Activated CD8-positive, alpha-beta memory T cell treated with anti-CD3 and anti-CD28 coated beads for 36 hours (primary cell): ENCODE data around the gene CHID1. TPM values are rescaled to one million over a fixed set of nuclear protein-coding genes. Genes with fewer than 3 reads are reported as not detected.

Experiments
- CTCF ChIA-PET: fragments of 350-600 bp; sonication (Branson Sonifier 250); formaldehyde crosslinking; loops from one replicate; lab custom pipeline; 2021; ENCODE audit warnings: antibody characterized with exemption; lab: Charles Lee
- POLR2A ChIA-PET: fragments of 350-600 bp; sonication (Branson Sonifier 250); formaldehyde crosslinking; loops from one replicate; lab custom pipeline; 2021; ENCODE audit warnings: antibody characterized with exemption; lab: Charles Lee
- total RNA-seq, 2 experiments: library from RNA; stranded (reverse); gene quantifications; one replicate each; pipeline ENCODE4 v1.2.3, GENCODE V29; 2021

The CHID1 gene
- total RNA-seq, 2 experiments from 2014 or later = 96.5 to 99.0 TPM

DNA sequence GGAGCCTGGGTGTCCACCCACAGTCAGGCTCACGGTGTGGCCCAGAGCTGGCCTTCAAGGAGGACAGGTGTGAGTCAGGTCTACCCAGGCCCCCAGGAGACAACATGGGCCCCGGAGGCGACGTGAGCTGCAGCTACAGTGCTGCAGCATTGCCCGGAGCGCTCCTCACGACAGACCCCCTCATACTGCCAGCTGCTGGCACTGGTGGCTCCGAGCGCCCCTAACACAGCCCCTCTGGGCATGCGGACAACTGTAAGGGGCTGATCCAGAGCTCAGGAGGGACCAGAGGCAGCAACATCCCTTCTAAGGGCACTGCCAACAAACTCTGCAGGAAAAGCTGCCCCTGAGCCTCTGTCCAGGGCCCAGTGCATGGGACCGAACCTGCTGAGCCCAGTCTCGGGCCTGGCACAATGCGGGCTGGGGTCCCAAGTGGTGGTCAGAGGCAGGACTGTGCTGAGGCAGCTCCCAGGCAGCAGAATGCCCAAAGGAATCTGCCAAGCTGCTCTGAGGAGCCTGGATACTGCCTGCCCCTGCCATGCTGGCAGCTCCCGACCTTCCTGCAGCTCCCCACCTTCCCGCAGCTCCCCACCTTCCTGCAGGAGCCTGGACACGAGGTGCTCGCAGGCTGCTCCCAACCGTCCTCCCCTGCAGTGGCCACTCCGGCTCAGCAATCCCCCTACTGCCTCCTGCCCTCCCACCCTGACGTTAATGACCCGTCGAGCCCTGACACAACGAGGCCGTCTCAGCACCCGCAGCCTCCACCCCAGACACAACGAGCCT is 15.1 kb downstream of the CHID1 start:
- ChIA-PET POLR2A (no interaction called here), CTCF (no interaction called here)

- ChIA-PET CTCF (no interaction called here), POLR2A (no interaction called here)
Observed at GRCh38 chr11:894575-895201, 15.9 kb downstream of the CHID1 start.

DNA sequence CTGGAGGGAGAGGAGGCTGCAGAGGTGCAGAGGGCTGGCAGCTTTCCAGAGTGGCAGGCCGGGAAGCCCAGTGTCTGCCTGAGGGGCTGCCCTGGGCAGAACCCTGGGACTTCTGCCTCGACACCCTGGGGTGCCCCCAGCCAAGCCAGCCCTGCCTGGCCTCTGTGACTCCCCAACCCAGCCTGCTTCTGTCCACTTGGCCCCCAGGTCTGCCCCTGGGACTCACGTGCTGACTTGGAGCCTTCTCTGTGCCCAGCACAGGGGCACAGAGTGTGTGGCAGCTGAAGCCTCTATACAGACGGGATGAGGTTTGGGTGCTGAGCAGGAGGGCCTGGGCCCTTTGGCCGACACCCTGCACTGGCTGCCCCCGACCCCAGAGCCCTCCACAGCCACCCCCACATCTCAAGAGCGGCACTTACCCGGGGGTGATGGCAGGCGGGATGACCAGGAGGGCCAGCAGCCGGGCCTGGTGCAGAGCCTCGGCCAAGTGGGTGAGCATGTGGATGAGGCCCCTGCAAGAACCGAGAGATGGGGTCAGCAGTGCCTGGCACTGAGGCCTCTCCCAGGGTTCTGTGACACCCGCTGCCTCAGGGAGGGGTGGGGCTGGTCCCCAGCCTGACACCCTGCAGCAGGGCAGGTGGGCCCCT is 17.5 kb downstream of the CHID1 start:
- CTCF ChIA-PET = no interaction called here
- POLR2A ChIA-PET = no interaction called here

GRCh38 chr11:890794-891540 is 19.6 kb downstream of the CHID1 start:
- CTCF ChIA-PET = interaction anchor here (1.0 kb wide), 1 partner anchor 43 kb away, joined by 3 read pairs; no protein-coding TSS in a partner anchor
- POLR2A ChIA-PET = no interaction called here

DNA sequence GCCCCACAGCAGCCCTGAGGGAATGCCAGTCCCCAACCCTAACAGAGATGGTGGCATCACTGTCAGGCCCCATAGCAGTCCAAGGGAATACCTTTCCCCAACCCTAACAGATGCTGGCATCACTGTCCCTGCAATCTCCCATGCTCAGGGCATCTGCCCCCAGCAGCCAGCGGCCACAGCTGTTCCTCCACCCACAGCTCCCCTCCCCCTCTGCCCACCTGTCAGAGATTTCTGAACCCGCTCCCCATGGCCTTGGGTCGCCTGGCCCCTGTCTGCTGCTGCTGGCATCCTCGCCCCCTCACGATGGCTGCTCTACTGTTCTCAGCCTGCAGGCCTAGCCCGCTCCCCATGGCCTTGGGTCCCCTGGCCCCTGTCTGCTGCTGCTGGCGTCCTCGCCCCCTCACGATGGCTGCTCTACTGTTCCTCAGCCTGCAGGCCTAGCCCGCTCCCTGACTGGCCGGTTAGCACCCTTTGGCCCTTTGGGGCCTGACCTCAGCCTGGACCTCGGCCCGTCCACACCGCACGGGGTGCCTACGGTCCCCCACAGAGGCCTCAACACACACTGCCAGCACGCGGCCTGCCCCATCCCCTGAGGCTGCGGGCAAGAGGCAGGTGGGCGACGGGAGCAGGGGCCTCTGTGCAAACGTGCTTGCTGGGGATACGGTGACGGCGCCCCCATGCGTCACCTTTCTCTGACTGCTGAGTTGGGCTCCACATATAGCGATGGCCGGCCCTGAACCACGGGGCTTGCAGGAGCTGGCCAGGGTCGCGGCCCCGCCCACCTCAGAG is 20.7 kb downstream of the CHID1 start:
- POLR2A ChIA-PET = no interaction called here
- CTCF ChIA-PET = no interaction called here

DNA sequence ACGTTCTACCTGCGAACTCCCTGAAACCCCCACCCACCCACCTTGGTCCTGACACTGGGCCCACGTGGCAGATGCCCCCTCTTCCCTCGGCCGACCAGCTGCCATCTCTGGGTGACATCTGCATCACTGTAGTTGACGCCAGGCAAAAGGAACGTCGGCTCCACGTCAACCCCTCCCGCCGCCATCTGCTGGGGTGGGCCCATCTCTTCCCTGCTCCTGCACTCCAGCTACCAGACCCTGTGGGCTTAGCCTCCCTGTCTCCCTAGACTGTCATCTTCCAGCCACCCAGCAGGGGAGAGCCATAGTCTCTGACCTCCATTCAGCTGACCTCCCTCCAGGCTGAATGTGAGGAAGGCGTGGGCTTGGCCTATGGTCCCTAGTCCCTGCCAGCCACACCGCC is 21.4 kb downstream of the CHID1 start:
- ChIA-PET POLR2A (no interaction called here), CTCF (no interaction called here)

DNA sequence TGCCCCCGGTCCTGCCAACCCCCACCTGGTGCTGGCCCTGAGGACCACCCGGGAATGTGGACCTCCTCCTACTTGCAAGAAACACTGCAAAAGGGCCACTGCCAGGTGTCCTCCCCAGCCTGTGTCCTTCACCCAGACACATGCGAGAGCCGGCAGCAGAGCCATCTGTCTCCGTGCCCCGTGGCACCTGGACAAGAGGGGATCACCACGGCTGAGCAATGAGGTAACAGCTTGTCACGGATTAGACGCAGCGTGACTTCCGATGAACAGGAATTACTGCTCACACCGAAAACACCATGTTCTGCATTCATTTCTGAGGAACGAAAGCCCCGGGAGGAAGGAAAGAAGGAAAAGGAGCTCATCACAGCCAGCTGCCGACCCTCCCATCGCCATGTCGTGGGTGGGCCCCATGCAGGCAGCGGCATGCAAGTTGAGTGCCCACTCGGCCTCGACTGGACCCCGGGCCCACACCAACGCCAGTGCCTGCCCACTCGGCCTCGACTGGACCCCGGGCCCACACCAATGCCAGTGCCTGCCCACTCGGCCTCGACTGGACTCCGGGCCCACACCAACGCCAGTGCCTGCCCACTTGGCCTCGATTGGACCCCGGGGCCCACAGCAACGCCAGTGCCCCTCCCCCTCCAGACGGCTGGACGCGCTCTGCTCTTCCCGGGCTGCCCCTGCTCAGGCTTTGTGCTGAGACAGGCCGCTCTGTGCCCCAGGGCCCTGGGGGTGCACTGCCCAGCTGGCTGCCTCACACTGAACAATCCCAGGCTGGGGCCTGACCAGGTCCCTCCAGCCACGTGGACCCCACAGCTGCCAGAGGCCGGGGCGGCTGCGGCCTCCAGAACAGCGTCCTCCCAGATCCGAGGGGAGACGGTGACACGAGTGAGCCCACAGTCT is 22.0 kb downstream of the CHID1 start:
- CTCF ChIA-PET = no interaction called here
- POLR2A ChIA-PET = no interaction called here

DNA sequence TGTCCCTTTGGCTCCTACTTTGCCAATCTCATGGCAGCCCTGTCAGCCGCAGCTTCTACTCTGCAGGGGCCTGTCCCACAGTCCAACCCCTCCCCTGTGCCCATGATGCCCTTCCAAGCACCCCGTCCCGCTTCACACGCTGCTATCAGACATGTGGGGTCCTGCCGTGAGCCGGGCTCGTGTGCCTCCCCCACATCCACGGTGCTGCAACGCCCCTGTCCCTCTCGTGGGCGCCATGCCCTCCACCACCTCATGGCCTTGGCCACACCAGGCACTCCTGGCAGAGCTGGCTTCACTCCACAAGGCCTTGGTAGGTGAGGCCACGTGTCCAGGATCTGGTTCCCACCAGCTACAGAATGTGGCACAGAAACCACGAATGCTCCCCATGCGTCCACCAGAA is 23.0 kb downstream of the CHID1 start:
- ChIA-PET POLR2A (no interaction called here), CTCF (interaction anchor here (1.5 kb wide), 1 partner anchor 13 kb away, joined by 3 read pairs; no protein-coding TSS in a partner anchor)

- POLR2A ChIA-PET = no interaction called here
- CTCF ChIA-PET = interaction anchor here (0.6 to 1.5 kb wide), 2 partner anchors 12 to 35 kb away, joined by 3 read pairs; no protein-coding TSS in a partner anchor
Observed at GRCh38 chr11:886568-886967, 24.0 kb downstream of the CHID1 start.

- POLR2A ChIA-PET = interaction anchor here (0.6 kb wide), 1 partner anchor 575 kb away, joined by 3 read pairs; no protein-coding TSS in a partner anchor
- CTCF ChIA-PET = no interaction called here
Observed at GRCh38 chr11:884578-885070, 26.0 kb downstream of the CHID1 start.

DNA sequence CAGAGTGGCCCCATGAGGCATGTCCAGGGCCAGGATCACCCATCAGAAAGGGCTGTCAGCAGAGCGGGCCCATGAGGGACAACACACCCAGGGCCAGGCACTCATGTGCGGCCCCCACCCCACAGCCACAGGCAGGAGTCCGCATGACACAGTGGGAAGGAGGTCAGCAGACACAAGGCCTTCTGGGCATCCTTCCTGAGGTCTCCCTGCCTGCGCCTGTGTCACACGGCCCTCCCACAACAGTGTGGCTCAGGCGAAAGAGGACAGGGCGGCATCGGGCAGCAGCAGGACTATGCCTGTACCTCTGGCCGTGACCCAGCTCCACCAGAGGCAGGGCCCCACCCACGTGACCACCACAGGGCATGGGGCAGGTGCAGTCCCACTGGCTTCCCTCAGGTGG is 27.1 kb downstream of the CHID1 start:
- ChIA-PET CTCF (no interaction called here), POLR2A (no interaction called here)

- ChIA-PET CTCF (no interaction called here), POLR2A (no interaction called here)
Observed at GRCh38 chr11:882596-882995, 28.0 kb downstream of the CHID1 start.

DNA sequence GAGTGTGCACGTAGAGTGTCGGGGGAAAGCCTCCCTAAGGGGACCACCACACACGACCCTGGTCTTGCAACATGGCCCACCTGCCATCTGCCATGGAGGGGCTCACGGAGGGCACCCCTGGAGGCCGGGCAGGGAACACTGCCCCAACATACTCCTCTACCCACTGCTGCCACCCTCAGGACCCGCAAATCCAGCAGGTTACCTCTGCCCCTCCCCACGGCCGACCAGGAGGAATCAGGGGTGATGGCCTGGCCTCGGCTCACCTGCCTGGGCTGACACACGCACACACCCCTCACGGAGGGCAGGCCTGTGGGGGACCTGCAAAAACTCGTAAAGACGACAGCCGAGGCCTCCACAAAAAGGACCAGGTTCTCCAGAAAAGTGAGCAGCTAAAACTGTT is 30.2 kb downstream of the CHID1 start:
- ChIA-PET CTCF (no interaction called here), POLR2A (no interaction called here)

DNA sequence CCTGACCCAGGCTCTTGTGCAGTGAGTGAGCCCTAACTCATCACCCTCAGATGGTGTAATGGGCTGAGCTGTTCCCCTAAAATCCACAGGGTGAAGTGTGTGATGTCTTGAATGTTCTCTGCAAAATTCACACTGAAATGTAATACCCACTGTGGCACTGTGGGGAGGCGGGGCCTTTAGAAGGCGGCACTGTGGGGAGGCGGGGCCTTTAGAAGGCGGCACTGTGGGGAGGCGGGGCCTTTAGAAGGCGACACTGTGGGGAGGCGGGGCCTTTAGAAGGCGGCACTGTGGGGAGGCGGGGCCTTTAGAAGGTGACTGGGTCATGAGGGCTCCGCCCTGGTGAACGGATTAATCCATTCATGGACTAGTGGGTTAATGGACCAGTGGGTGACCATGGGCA is 33.0 kb downstream of the CHID1 start:
- ChIA-PET POLR2A (no interaction called here), CTCF (no interaction called here)

DNA sequence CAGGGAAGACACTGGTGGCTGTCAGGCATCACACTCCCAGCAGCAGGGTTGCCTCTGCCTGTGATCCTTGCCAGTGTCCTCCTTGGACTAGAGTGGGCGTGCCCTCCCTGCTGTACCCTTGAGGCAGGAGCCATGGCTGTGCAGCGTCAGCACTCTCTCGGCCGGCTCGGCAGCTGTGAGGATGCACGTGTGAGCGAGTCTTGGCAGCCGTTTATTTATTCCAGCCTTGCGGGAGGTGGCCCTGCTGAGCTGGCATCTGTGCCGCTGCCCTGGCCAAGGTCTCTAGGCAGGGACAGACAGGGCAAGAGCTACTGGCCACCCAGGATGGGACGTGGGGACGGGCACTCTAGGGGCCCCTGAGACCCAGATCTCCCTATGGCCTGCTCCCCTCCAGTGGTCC is 34.1 kb downstream of the CHID1 start:
- CTCF ChIA-PET = no interaction called here

DNA sequence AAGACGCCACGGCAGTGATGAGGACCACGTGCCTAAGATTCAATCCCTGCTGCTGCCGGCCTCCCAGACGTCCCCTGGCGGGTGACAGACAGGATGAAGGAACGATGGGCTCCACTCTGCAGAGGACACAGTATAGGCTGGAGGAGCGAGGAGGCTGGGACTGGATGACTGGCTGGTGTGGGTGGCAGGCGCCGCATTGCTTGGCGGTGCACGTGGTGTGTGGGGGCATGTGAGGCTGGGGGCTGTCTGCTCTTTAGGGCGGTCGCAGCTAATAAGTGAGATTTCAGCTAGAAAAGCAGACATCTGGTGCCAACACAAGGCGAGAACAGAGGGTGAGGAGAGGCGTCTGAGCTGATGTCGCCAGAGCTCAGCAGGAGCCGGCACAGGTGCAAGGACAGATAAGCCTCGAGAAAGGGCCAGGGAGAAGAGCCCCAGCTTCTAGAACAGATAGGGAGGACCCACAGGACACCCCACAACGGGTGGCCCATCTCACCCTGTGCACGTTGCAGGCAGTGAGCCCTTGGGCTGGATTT is 34.8 kb downstream of the CHID1 start:
- ChIA-PET POLR2A (no interaction called here), CTCF (no interaction called here)

More for the DNA sequence above, 34.1 kb downstream of the CHID1 start:
- POLR2A ChIA-PET = no interaction called here

GRCh38 chr11:875203-875602 is 35.4 kb downstream of the CHID1 start:
- ChIA-PET POLR2A (no interaction called here), CTCF (interaction anchor here (0.7 kb wide), 1 partner anchor 12 kb away, joined by 3 read pairs; no protein-coding TSS in a partner anchor)

- CTCF ChIA-PET = no interaction called here
- POLR2A ChIA-PET = no interaction called here
Observed at GRCh38 chr11:873706-874105, 36.9 kb downstream of the CHID1 start.
